ENCODE results near the gene ATP2B2.
A peak's percentile ranks its signal among the peaks of the same experiment; 100 is the strongest.

ATP2B2 gene

GRCh38 chr3:10437995-10438901 lies 67.1 kb downstream of the ATP2B2 start:
- no peaks in the 10 kb centered on the region for H3K9me3 Mint-ChIP-seq

GRCh38 chr3:10437272-10437994 lies 68.0 kb downstream of the ATP2B2 start:
- Mint-ChIP-seq H3K4me3 (no peak overlapping the region), H3K27ac (no peak overlapping the region), H3K36me3 (ENCODE audit: low read depth) (no peaks in the 10 kb centered on the region), H3K9me3 (no peaks in the 10 kb centered on the region), H3K4me1 (peaks cover 17% of the 10 kb centered on the region), H3K27me3 (ENCODE audit: low read depth) (peaks cover 15% of the 10 kb centered on the region)
- TF ChIP-seq CTCF (IDR thresholded peaks at IDR 0.05; ENCODE audit: unreplicated experiment in 3 of 3): no peak

More at GRCh38 chr3:10437995-10438901, 67.1 kb downstream of the ATP2B2 start:
- Mint-ChIP-seq H3K4me3 (peak overlapping the region in 1 of 3 experiments; percentile 21), H3K27ac (peak overlapping the region in 1 of 3 experiments; percentile 1), H3K36me3 (ENCODE audit: low read depth) (no peaks in the 10 kb centered on the region), H3K27me3 (ENCODE audit: low read depth) (peaks cover 16% of the 10 kb centered on the region), H3K4me1 (peaks cover 17% of the 10 kb centered on the region)
- TF ChIP-seq CTCF (IDR thresholded peaks at IDR 0.05; ENCODE audit: unreplicated experiment in 3 of 3): no peak

GRCh38 chr3:10435850-10436249 lies 69.5 kb downstream of the ATP2B2 start:
- no peak for TF ChIP-seq CTCF (IDR thresholded peaks at IDR 0.05; ENCODE audit: unreplicated experiment in 3 of 3)
- Mint-ChIP-seq H3K36me3 (ENCODE audit: low read depth) (no peaks in the 10 kb centered on the region), H3K9me3 (no peaks in the 10 kb centered on the region), H3K4me3 (no peak overlapping the region), H3K27ac (no peak overlapping the region), H3K4me1 (peaks cover 17% of the 10 kb centered on the region), H3K27me3 (ENCODE audit: low read depth) (peaks cover 11% of the 10 kb centered on the region)

- H3K4me1 Mint-ChIP-seq: peaks cover 17% of the 10 kb centered on the region
- H3K27me3 Mint-ChIP-seq (ENCODE audit: low read depth): peaks cover 12% of the 10 kb centered on the region
- no peaks in the 10 kb centered on the region for H3K36me3 Mint-ChIP-seq (ENCODE audit: low read depth)
- no peak overlapping the region for H3K4me3 Mint-ChIP-seq
- no peaks in the 10 kb centered on the region for H3K9me3 Mint-ChIP-seq
- no peak for TF ChIP-seq CTCF (IDR thresholded peaks at IDR 0.05; ENCODE audit: unreplicated experiment in 3 of 3)
- H3K27ac Mint-ChIP-seq: no peak overlapping the region
Measured at GRCh38 chr3:10434938-10435336, 70.4 kb downstream of the ATP2B2 start.

GRCh38 chr3:10434144-10434937 lies 71.0 kb downstream of the ATP2B2 start:
- Mint-ChIP-seq H3K27me3 (ENCODE audit: low read depth) (peaks cover 12% of the 10 kb centered on the region), H3K36me3 (ENCODE audit: low read depth) (no peaks in the 10 kb centered on the region), H3K27ac (no peak overlapping the region), H3K4me3 (no peak overlapping the region), H3K9me3 (no peaks in the 10 kb centered on the region), H3K4me1 (peaks cover 17% of the 10 kb centered on the region)
- TF ChIP-seq CTCF (IDR thresholded peaks at IDR 0.05; ENCODE audit: unreplicated experiment in 3 of 3): no peak

All from nephron (organoid).